ENCODE results near the gene TXNRD3.
"Not testable (repeated sequence)": the region's sequence is repeated elsewhere in the genome, so short reads cannot be mapped to it uniquely, and the experiment has no call there.

TXNRD3 gene

DNA sequence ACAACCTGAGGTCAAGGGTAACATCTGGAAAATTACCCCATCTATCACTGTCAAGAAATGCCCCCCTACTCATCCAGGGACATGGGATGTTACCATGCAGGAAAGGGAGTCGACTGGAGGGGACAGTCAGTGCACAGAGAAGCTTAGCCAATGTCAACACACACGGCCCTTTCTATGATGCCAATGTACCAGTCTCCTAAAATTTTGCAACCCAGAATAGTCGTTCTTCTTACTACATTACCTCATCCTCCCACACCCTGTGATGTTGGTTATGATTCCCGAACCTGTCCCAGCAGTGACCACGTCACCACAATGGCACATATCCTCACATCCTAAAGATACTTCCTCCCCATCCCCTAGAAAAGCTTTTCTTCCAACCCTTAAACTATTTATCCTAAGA, 20.1 kb downstream of the TXNRD3 start:
- no peaks in the 10 kb centered on the region for H4K20me1 ChIP-seq (ENCODE audit: control insufficient read depth, insufficient read depth, low read depth, low read length)
- no peak overlapping the region for H3K27ac ChIP-seq (ENCODE audit: low read depth, low read length)
- H3K27me3 ChIP-seq (ENCODE audit: control insufficient read depth, low read length): 0 out of 2 replicates have a peak, but pooled peaks cover 5% of the 10 kb centered on the region
- H3K79me2 ChIP-seq (ENCODE audit: control insufficient read depth, low read length): no peaks in the 10 kb centered on the region
- no peaks in the 10 kb centered on the region for H3K9me2 ChIP-seq (replicated peaks; ENCODE audit: control insufficient read depth, low read length)
- H3K9me3 ChIP-seq (ENCODE audit: control insufficient read depth, insufficient read depth, low read length): no peaks in the 10 kb centered on the region
- no peak overlapping the region for H3K4me3 ChIP-seq (ENCODE audit: low read length)
- no peak overlapping the region for H3K4me2 ChIP-seq (ENCODE audit: low read length)
- no peaks in the 10 kb centered on the region for H3F3A ChIP-seq (ENCODE audit: control insufficient read depth, insufficient read depth)
- H3K36me3 ChIP-seq (ENCODE audit: control insufficient read depth, low read length): no peaks in the 10 kb centered on the region
- H3K4me1 ChIP-seq (ENCODE audit: control insufficient read depth, low read length): peaks cover 7% of the 10 kb centered on the region
- TF ChIP-seq, protein P1, sequence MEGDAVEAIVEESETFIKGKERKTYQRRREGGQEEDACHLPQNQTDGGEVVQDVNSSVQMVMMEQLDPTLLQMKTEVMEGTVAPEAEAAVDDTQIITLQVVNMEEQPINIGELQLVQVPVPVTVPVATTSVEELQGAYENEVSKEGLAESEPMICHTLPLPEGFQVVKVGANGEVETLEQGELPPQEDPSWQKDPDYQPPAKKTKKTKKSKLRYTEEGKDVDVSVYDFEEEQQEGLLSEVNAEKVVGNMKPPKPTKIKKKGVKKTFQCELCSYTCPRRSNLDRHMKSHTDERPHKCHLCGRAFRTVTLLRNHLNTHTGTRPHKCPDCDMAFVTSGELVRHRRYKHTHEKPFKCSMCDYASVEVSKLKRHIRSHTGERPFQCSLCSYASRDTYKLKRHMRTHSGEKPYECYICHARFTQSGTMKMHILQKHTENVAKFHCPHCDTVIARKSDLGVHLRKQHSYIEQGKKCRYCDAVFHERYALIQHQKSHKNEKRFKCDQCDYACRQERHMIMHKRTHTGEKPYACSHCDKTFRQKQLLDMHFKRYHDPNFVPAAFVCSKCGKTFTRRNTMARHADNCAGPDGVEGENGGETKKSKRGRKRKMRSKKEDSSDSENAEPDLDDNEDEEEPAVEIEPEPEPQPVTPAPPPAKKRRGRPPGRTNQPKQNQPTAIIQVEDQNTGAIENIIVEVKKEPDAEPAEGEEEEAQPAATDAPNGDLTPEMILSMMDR (IDR thresholded peaks at IDR 0.05; ENCODE audit: low read depth, low read length, poor library complexity, severe bottlenecking): no peak
- no peak for TF ChIP-seq EZH2phosphoT487 (IDR thresholded peaks at IDR 0.05; ENCODE audit: borderline replicate concordance, low read length)

DNA sequence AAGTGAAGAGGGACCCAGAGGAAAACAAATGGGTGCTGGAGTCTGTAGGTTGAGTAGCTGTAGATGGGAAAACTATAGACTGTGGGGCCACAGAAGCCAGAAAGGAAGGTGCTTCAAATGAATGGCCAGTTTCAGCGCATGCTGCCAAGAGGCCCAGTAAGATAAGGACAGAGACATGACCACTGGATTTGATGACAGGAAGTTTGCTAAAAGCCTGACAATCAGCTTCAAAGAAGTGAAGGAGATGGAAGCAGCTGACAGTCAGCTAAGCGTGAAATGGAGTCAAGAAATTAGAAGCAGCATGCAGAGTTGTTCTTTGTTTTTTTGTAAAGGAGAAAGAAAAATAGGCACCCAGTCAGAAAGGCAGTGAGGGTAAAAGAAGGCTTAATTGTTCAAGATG, 24.9 kb downstream of the TXNRD3 start:
- Histone ChIP-seq H3K4me1 (ENCODE audit: control insufficient read depth, low read length) (peaks cover 8% of the 10 kb centered on the region), H3K9me3 (ENCODE audit: control insufficient read depth, insufficient read depth, low read length) (no peaks in the 10 kb centered on the region), H3K9me2 (replicated peaks; ENCODE audit: control insufficient read depth, low read length) (no peaks in the 10 kb centered on the region), H3F3A (ENCODE audit: control insufficient read depth, insufficient read depth) (no peaks in the 10 kb centered on the region), H3K36me3 (ENCODE audit: control insufficient read depth, low read length) (no peaks in the 10 kb centered on the region), H3K27ac (ENCODE audit: low read depth, low read length) (no peak overlapping the region), H3K27me3 (ENCODE audit: control insufficient read depth, low read length) (peaks cover 5% of the 10 kb centered on the region; the same call in 1 of the 2 replicates), H3K4me3 (ENCODE audit: low read length) (no peak overlapping the region), H3K79me2 (ENCODE audit: control insufficient read depth, low read length) (no peaks in the 10 kb centered on the region), H4K20me1 (ENCODE audit: control insufficient read depth, insufficient read depth, low read depth, low read length) (no peaks in the 10 kb centered on the region), H3K4me2 (ENCODE audit: low read length) (0 out of 2 replicates have a peak overlapping the region, but pooled peaks have one; percentile 16)
- TF ChIP-seq, protein P1 (IDR thresholded peaks at IDR 0.05; ENCODE audit: low read depth, low read length, poor library complexity, severe bottlenecking): no peak
- no peak for TF ChIP-seq EZH2phosphoT487 (IDR thresholded peaks at IDR 0.05; ENCODE audit: borderline replicate concordance, low read length)

DNA sequence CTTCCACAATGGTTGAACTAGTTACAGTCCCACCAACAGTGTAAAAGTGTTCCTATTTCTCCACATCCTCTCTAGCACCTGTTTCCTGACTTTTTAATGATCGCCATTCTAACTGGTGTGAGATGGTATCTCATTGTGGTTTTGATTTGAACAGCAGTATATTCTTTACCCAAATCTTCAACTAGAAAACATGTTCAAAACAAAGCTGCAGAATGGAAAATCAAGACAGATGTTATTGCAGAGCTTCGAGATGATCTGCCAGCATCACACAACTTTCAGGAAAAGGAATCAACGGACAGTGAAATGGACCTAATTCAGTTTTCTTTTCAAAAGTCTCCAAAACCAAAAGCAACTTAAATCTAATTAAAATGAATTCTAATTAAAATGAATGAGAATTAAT, 29.2 kb downstream of the TXNRD3 start:
- H3F3A ChIP-seq (ENCODE audit: control insufficient read depth, insufficient read depth); H3K4me1 ChIP-seq (ENCODE audit: control insufficient read depth, low read length); H3K36me3 ChIP-seq (ENCODE audit: control insufficient read depth, low read length); H3K27ac ChIP-seq (ENCODE audit: low read depth, low read length); H3K9me3 ChIP-seq (ENCODE audit: control insufficient read depth, insufficient read depth, low read length); H3K4me3 ChIP-seq (ENCODE audit: low read length); H3K79me2 ChIP-seq (ENCODE audit: control insufficient read depth, low read length); H3K27me3 ChIP-seq (ENCODE audit: control insufficient read depth, low read length); H4K20me1 ChIP-seq (ENCODE audit: control insufficient read depth, insufficient read depth, low read depth, low read length); H3K9me2 ChIP-seq (replicated peaks; ENCODE audit: control insufficient read depth, low read length); H3K4me2 ChIP-seq (ENCODE audit: low read length): not testable (repeated sequence)

DNA sequence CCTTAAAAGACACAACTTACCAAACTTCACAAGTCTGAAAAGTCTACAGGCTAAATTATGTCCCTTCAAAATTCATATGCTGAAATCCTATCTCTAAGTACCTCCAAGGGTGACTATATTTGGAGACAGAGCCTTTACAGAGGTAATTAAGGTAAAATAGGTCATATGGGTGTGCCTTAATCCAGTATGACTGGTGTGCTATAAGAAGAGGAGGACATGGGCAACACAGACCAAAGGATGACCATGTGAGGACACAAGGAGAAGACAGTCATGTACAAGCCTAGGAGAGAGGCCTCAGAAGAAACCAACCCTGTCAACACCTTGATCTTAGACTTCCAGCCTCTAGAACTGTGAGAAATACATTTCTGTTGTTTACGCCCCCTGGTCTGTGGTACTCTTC, 32.2 kb downstream of the TXNRD3 start:
- Histone ChIP-seq H3K4me3 (ENCODE audit: low read length) (no peak overlapping the region), H3K9me2 (replicated peaks; ENCODE audit: control insufficient read depth, low read length) (no peaks in the 10 kb centered on the region), H3F3A (ENCODE audit: control insufficient read depth, insufficient read depth) (no peaks in the 10 kb centered on the region), H3K27ac (ENCODE audit: low read depth, low read length) (no peak overlapping the region), H4K20me1 (ENCODE audit: control insufficient read depth, insufficient read depth, low read depth, low read length) (no peaks in the 10 kb centered on the region), H3K9me3 (ENCODE audit: control insufficient read depth, insufficient read depth, low read length) (no peaks in the 10 kb centered on the region), H3K79me2 (ENCODE audit: control insufficient read depth, low read length) (no peaks in the 10 kb centered on the region), H3K27me3 (ENCODE audit: control insufficient read depth, low read length) (no peaks in the 10 kb centered on the region; the same call in 1 of the 2 replicates), H3K36me3 (ENCODE audit: control insufficient read depth, low read length) (no peaks in the 10 kb centered on the region), H3K4me1 (ENCODE audit: control insufficient read depth, low read length) (no peaks in the 10 kb centered on the region), H3K4me2 (ENCODE audit: low read length) (no peak overlapping the region)
- TF ChIP-seq, protein P1 (IDR thresholded peaks at IDR 0.05; ENCODE audit: low read depth, low read length, poor library complexity, severe bottlenecking): no peak
- TF ChIP-seq EZH2phosphoT487 (IDR thresholded peaks at IDR 0.05; ENCODE audit: borderline replicate concordance, low read length): no peak

Measured in DOHH2 (cell line).